SW480 (cell line): Measurements from ENCODE around the gene ZNF132.
A peak's percentile ranks its signal among the peaks of the same experiment; 100 is the strongest.

Experiments used
- DNase-seq: peaks from one replicate; pipeline ENCODE4 v3.0.0-alpha.2; 2016; ENCODE audit warnings: low spot score

ZNF132 gene

GRCh38 chr19:58386576-58387337 is 53.2 kb downstream of the ZNF132 start, which contains the start of gene RPS5:
Gene RPS5, plus strand, starts transcription at chr19:58387269. Its CDS starts 869 bp downstream, at chr19:58388138.
- DNase-seq, result peak; percentile 100

GRCh38 chr19:58385891-58386575 is 53.9 kb downstream of the ZNF132 start:
- peak; percentile 32 for DNase-seq

- no peak for DNase-seq
Measured at GRCh38 chr19:58385313-58385890, 54.6 kb downstream of the ZNF132 start.

GRCh38 chr19:58382997-58383603 is 56.9 kb downstream of the ZNF132 start:
- no peak for DNase-seq
